ENCODE data around the gene ELK1. TPM values are rescaled to one million over a fixed set of nuclear protein-coding genes. Genes with fewer than 3 reads are reported as not detected.
"Not testable (repeated sequence)": the region's sequence is repeated elsewhere in the genome, so short reads cannot be mapped to it uniquely, and the experiment has no call there.

Gene ELK1
- total RNA-seq, 1 experiment from 2014 or later = 22.0 TPM

DNA sequence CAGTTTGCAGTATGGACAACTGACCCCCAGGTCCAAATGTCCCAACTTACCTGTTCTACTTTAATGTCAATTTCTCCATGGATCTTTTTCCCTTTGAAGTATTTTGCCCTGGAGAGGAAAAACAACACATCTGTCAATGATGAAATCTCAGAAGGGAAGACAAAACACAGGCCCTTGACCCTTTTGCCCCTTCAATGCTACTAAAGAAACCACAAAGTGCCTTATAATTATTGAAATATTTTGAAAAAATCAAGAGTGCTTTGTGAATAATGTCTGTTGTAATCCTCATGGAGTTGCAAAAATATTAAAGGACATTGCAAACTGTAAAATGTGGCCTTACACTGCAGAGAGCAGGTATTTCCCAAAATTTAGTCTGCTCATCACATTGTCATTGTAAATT, 43.3 kb downstream of the ELK1 start:
- Histone ChIP-seq H3K79me2 (ENCODE audit: low read depth) (no peaks in the 10 kb centered on the region), H3K36me3 (ENCODE audit: low read depth) (no peaks in the 10 kb centered on the region), H3K27ac (no peak overlapping the region), H4K20me1 (ENCODE audit: insufficient read depth) (no peaks in the 10 kb centered on the region), H3K4me3 (no peak overlapping the region), H2AFZ (no peak overlapping the region), H3K9me3 (ENCODE audit: insufficient read depth, low read depth) (no peaks in the 10 kb centered on the region), H3K9me2 (ENCODE audit: insufficient read depth) (no peaks in the 10 kb centered on the region), H3K4me1 (replicated peaks; ENCODE audit: insufficient read depth) (no peaks in the 10 kb centered on the region), H3K4me2 (no peak overlapping the region), H3K27me3 (ENCODE audit: insufficient read depth, low read depth) (no peaks in the 10 kb centered on the region), H3F3A (ENCODE audit: insufficient read depth, low read depth) (no peaks in the 10 kb centered on the region)
- no peak for DNase-seq
- no TSS peak for BruUV-seq (replicated peaks)
- intact Hi-C loops (cut with micrococcal nuclease; ENCODE audit: unreplicated experiment) = no loop called here
- TF ChIP-seq CTCF (conservative IDR thresholded peaks at IDR 0.05) (no peak), EZH2 (IDR thresholded peaks at IDR 0.05; ENCODE audit: low read depth) (no peak)
- ChIA-PET CTCF (no interaction called here), POLR2A (ENCODE audit: unreplicated experiment) (no interaction called here)

GRCh38 chrX:47605024-47605423, 45.3 kb downstream of the ELK1 start:
- Histone ChIP-seq H2AFZ (no peak overlapping the region), H3K9me2 (ENCODE audit: insufficient read depth) (no peaks in the 10 kb centered on the region), H3K9me3 (ENCODE audit: insufficient read depth, low read depth) (no peaks in the 10 kb centered on the region), H3K27ac (no peak overlapping the region), H3F3A (ENCODE audit: insufficient read depth, low read depth) (no peaks in the 10 kb centered on the region), H3K27me3 (ENCODE audit: insufficient read depth, low read depth) (no peaks in the 10 kb centered on the region), H3K36me3 (ENCODE audit: low read depth) (no peaks in the 10 kb centered on the region), H3K4me3 (no peak overlapping the region), H3K4me2 (no peak overlapping the region), H3K4me1 (replicated peaks; ENCODE audit: insufficient read depth) (no peaks in the 10 kb centered on the region), H4K20me1 (ENCODE audit: insufficient read depth) (no peaks in the 10 kb centered on the region), H3K79me2 (ENCODE audit: low read depth) (no peaks in the 10 kb centered on the region)
- no peak for DNase-seq
- TF ChIP-seq EZH2 (IDR thresholded peaks at IDR 0.05; ENCODE audit: low read depth) = no peak
- no peak for TF ChIP-seq CTCF (conservative IDR thresholded peaks at IDR 0.05)
- POLR2A ChIA-PET (ENCODE audit: unreplicated experiment) = no interaction called here
- no TSS peak for BruUV-seq (replicated peaks)
- intact Hi-C loops (cut with micrococcal nuclease; ENCODE audit: unreplicated experiment) = no loop called here
- CTCF ChIA-PET = no interaction called here

DNA sequence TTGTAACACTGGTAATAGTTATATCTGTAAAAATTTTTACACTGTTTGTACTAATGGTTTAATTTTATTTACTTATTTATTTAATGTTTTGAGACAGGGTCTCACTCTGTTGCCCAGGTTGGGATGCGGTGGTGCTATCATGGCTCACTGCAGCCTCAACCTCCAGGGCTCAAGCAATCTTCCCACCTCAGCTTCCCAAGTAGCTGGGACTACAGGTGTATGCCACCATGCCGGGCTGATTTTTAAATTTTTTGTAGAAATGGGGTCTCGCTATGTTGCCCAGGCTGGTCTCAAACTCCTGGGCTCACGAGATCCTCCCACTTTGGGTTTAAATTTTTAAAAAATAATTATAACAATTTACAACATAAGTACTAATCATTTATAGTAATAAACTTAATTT, 47.2 kb downstream of the ELK1 start:
- H3K4me3 ChIP-seq; BruUV-seq (replicated peaks); CTCF ChIA-PET; H3K36me3 ChIP-seq (ENCODE audit: low read depth); H3F3A ChIP-seq (ENCODE audit: insufficient read depth, low read depth); H3K9me3 ChIP-seq (ENCODE audit: insufficient read depth, low read depth); H3K4me1 ChIP-seq (replicated peaks; ENCODE audit: insufficient read depth); H4K20me1 ChIP-seq (ENCODE audit: insufficient read depth); POLR2A ChIA-PET (ENCODE audit: unreplicated experiment); H3K27ac ChIP-seq; H3K79me2 ChIP-seq (ENCODE audit: low read depth); H3K4me2 ChIP-seq; H3K27me3 ChIP-seq (ENCODE audit: insufficient read depth, low read depth); intact Hi-C loops (cut with micrococcal nuclease; ENCODE audit: unreplicated experiment); H3K9me2 ChIP-seq (ENCODE audit: insufficient read depth); H2AFZ ChIP-seq; DNase-seq: not testable (repeated sequence)

DNA sequence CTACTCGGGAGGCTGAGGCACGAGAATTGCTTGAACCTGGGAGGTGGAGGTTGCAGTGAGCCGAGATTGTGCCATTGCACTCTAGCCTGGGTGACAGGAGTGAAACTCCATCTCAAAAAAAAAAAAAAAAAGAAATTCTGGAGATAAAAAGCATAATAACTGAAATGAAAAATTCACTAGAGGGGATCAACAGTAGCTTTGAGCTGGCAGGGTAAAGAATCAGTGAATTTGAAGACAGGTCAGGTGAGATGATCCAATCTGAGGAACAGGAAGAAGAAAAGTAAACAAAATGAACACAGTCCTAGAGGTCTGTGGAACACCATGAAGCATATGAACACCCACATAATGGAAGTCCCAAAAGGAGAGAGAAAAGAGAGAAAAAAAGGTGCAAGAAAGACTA, 53.1 kb downstream of the ELK1 start:
- H3K9me3 ChIP-seq (ENCODE audit: insufficient read depth, low read depth) = no peaks in the 10 kb centered on the region
- POLR2A ChIA-PET (ENCODE audit: unreplicated experiment) = no interaction called here
- no peaks in the 10 kb centered on the region for H3K36me3 ChIP-seq (ENCODE audit: low read depth)
- no peak for DNase-seq
- no peaks in the 10 kb centered on the region for H3F3A ChIP-seq (ENCODE audit: insufficient read depth, low read depth)
- no peaks in the 10 kb centered on the region for H3K79me2 ChIP-seq (ENCODE audit: low read depth)
- H3K4me3 ChIP-seq = no peak overlapping the region
- CTCF ChIA-PET = no interaction called here
- no peaks in the 10 kb centered on the region for H4K20me1 ChIP-seq (ENCODE audit: insufficient read depth)
- no peak overlapping the region for H2AFZ ChIP-seq
- H3K4me2 ChIP-seq = no peak overlapping the region
- TF ChIP-seq CTCF (conservative IDR thresholded peaks at IDR 0.05) = no peak
- TF ChIP-seq EZH2 (IDR thresholded peaks at IDR 0.05; ENCODE audit: low read depth) = no peak
- BruUV-seq (replicated peaks) = no TSS peak
- H3K27ac ChIP-seq = no peak overlapping the region
- no peaks in the 10 kb centered on the region for H3K4me1 ChIP-seq (replicated peaks; ENCODE audit: insufficient read depth)
- no peaks in the 10 kb centered on the region for H3K9me2 ChIP-seq (ENCODE audit: insufficient read depth)
- intact Hi-C loops (cut with micrococcal nuclease; ENCODE audit: unreplicated experiment) = no loop called here
- no peaks in the 10 kb centered on the region for H3K27me3 ChIP-seq (ENCODE audit: insufficient read depth, low read depth)

Data from PC-9 (cell line).